ENCODE measurements around the gene CLRN2.
"Not testable (repeated sequence)": the region's sequence is repeated elsewhere in the genome, so short reads cannot be mapped to it uniquely, and the experiment has no call there.

The CLRN2 gene

GRCh38 chr4:17504081-17504480, 10.9 kb upstream of the CLRN2 start:
- DNase-seq (ENCODE audit: low spot score): no peak

DNA sequence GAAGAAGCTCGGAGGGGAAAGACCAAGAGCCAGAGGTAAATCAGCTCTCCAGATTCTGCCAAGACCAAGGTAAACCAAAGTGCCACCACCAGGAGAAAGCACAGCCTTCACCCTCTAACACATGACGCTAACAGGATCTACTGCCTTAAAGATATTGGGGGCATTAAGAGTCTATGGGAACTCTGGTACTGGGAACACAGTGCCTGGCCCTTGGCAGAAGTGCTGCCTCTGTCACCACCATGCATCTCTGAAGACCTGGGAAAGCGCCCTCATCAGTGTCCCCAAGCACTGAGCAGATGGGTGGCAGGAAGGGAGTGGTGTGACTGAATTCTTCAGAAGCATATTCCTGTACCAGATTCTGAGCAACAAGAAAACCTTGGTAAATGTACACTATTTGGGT, 4.4 kb upstream of the CLRN2 start:
- DNase-seq (ENCODE audit: low spot score): no peak

GRCh38 chr4:17511051-17511450, 3.9 kb upstream of the CLRN2 start:
- DNase-seq (ENCODE audit: low spot score): no peak

- DNase-seq (ENCODE audit: low spot score): peak; percentile 43
Observed at GRCh38 chr4:17511509-17511949, 3.4 kb upstream of the CLRN2 start.

GRCh38 chr4:17511950-17512795, 2.8 kb upstream of the CLRN2 start, which contains the start of gene QDPR:
QDPR (minus strand) TSS chr4:17512090; CDS start chr4:17512054, 36 bp downstream.
- DNase-seq (ENCODE audit: low spot score): peak; percentile 65

DNA sequence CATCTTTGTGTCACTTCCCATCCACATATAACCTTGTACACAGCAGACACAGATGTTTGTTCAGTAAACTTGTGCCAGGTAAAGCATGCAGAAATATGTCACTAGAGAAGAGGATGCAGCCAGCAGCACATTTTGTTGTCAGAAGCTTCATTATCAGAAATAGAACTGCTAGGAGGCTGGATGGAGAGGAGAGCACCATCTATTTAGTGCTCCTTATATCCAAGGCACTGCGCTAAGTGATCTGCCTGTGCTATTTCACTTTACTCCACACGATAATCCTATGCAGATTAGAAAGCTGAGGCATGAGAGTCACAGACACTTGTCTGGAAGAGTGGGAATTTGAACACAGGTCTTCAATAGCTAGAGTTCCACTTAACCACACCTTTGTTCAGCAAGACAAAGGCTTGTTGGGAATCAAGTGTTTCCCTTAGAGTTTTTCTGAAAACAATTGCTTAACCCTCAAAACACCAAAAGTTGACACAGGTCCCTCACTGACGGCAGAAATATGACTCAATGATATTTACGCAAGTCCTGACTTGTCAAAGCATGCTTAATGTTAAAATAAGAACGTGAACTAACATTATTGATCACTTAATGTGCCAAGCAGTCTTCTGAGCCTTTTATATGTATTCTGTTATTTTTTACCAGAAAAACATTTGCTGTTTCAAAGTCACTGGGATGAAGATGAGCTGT, 1.8 kb upstream of the CLRN2 start:
- no peak for DNase-seq (ENCODE audit: low spot score)

- no peak for DNase-seq (ENCODE audit: low spot score)
Observed at GRCh38 chr4:17515445-17516407, 761 bp downstream of the CLRN2 start.

- no peak for DNase-seq (ENCODE audit: low spot score)
Observed at GRCh38 chr4:17516980-17517379, 2.0 kb downstream of the CLRN2 start.

DNA sequence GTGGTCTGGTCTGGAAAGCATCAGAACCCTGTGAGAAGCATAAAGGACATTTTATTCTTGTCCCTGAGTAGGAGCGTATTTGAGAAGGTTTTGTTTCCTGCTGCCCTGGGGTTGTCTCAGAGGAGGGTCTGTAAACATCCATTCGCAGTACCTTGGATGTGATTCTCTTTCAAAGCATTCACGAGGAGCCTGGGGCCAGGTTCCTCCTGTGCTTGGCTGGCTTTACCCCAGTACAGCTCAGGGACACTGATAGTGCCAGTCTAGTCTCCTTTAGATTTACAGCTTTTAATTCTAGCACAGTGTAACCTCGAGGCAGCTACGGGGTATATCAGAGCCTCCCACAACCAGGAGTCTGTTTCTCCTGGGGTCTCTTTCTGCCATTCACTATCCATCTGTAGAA, 2.7 kb downstream of the CLRN2 start:
- DNase-seq (ENCODE audit: low spot score): no peak

GRCh38 chr4:17521595-17521994, 6.6 kb downstream of the CLRN2 start:
- no peak for DNase-seq (ENCODE audit: low spot score)

GRCh38 chr4:17523662-17524061, 8.7 kb downstream of the CLRN2 start:
- no peak for DNase-seq (ENCODE audit: low spot score)

DNA sequence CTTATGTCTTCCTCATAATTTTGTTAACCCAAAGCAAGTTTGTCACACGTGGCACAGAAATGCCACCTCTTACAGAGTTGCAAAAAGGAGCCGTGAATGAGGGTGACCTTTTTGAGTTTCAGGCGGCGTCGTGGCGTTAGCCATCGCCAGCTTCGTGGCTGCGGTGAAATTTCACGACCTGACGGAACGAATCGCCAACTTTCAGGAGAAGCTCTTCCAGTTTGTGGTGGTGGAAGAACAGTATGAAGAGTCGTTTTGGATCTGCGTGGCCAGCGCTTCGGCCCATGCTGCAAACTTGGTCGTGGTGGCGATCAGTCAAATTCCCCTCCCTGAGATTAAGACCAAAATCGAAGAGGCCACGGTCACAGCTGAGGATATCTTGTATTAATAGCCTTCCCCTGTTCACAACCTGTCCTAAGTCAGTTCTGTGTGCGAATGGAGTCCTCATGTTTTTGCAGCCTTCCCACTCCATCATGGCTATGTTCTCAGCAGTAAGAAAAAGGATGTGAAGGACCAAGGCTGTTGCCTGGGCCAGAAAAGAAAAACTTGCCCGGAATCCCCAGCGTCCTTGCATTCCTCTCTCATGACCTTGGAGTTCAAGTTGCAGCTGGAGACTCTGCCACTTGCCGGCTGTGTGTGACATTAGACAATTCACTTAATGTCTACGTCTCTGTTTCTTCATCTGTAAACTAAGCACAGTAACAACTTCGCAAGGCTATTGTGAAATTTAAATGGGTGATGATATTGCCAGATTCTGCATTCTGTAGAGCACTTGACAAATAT, 11.9 kb downstream of the CLRN2 start:
- DNase-seq (ENCODE audit: low spot score): no peak

DNA sequence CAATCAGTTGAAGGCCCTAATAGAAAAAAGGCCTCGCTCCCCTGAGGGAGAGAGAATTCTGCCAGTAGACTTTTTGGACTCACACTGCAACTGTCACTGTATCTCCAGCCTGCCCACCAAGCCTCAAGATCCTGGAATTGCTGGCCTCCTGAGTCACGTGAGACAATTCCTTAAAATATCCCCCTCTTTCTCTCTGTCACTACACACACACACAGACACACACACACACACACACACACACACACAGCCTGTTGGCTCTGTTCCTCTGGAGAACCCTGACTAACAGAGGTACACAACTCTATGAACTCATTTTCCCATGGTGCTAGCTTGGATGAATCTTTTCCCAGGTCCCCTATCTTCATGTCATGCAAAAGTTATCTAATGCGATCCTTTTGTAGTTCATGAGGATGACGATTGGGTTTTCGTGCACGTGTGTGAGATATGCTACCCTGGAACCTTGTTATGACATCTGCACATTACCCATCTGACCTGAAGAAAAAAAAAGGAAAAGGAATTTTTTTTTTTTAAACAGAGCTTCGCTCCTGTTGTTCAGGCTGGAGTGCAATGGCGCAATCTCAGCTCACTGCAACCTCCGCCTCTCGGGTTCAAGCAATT, 13.7 kb downstream of the CLRN2 start:
- no peak for DNase-seq (ENCODE audit: low spot score)

DNA sequence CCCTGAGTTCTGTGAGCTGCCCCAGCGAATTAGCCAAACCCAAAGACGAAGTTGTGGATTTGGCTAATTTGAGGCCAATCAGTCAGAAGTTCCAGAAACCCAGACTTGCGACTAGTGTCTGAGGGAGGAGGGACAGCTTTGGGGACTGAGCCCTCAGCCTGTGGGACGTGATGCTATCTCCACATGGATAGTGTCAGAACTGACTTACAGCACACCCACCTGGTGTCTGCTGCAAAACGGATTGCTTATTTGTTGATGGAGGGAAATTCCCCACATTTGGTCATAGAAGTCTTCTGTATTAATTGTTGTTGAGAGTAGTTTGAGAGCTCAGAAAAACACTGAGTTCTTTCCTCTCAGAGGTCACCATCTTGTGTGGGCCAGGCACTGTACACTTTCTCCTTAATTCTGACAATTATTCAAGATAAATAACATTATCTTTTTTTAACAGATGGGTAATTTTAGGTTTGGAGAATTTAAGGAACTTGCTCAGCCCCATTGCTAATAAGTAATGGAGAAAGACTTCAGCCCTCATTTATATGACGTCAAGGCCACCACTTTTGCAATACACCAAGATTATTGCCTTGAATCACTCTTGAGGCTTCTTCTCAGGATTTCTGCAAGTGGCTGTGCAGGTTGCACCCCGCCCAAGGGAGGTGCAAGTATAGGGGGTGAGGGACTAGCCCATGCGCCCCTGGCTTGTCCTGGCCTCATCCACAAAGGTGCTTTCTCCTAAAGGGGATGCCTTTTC, 16.7 kb downstream of the CLRN2 start:
- no peak for DNase-seq (ENCODE audit: low spot score)

DNA sequence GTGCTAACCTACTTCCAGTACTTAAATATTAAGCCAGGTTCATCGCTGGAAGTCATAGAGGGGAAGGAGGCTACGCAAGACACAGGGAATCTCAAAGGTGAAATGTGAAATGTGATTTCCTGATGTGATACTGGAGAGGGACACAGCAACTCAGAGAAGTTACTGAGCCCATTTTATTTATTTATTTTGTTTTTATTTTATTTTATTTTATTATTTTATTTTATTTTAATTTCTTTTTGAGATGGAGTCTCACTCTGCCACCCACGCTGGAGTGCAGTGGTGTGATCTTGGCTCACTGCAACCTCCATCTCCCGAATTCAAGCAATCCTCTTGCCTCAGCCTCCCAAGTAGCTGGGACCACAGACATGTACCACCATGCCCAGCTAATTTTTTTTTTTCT, 19.7 kb downstream of the CLRN2 start:
- no peak for DNase-seq (ENCODE audit: low spot score)

- DNase-seq (ENCODE audit: low spot score): no peak
Observed at GRCh38 chr4:17535242-17535641, 20.3 kb downstream of the CLRN2 start.

GRCh38 chr4:17535906-17536305, 20.9 kb downstream of the CLRN2 start:
- no peak for DNase-seq (ENCODE audit: low spot score)

DNA sequence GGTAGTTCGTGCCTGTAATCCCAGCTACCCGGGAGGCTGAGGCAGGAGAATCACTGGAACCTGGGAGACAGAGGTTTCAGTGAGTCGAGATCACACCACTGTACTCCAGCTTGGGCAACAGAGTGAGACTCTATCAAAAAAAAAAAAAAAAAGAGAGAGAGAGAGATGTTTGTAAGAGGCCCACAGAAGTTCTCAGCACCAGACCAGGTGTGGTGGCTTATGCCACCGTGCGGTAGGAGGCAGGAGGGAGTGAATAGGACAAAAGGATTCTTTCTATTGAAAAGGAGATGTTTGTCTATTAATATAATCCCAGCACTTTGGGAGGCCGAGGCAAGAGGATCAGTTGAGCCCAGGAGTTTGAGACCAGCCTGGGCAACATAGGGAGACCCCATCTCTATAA, 22.1 kb downstream of the CLRN2 start:
- not testable (repeated sequence) for DNase-seq (ENCODE audit: low spot score)

GRCh38 chr4:17544205-17544604, 29.2 kb downstream of the CLRN2 start:
- no peak for DNase-seq (ENCODE audit: low spot score)

GRCh38 chr4:17544831-17545234, 29.9 kb downstream of the CLRN2 start:
- no peak for DNase-seq (ENCODE audit: low spot score)

Measured in CD4-positive, alpha-beta T cell treated with Interleukin-6 at 100 ng/mL for 8 hours (primary cell).